Muscle of leg (tissue), 11 donors: ENCODE results near the gene AGAP1. TPM values are rescaled to one million over a fixed set of nuclear protein-coding genes. Genes with fewer than 3 reads are reported as not detected.

Source experiments
- DNase-seq: peaks from one replicate; pipeline ENCODE4 v3.0.0; 2013
- H3K27ac ChIP-seq: one replicate; pipeline ENCODE4 v1.5.1; 2013; ENCODE audit warnings: mild to moderate bottlenecking, low read length, control low read depth
- H3K27me3 ChIP-seq: one replicate; pipeline ENCODE4 v1.6.1; 2013; ENCODE audit warnings: low read length; ENCODE audit not compliant: control insufficient read depth, insufficient read depth
- H3K36me3 ChIP-seq: one replicate; pipeline ENCODE4 v1.6.1; 2013; ENCODE audit warnings: low read length; ENCODE audit not compliant: control insufficient read depth, insufficient read depth
- H3K4me1 ChIP-seq: one replicate; pipeline ENCODE4 v1.6.1; 2013; ENCODE audit warnings: low read length; ENCODE audit not compliant: control insufficient read depth, insufficient read depth
- H3K4me3 ChIP-seq: one replicate; pipeline ENCODE4 v1.5.1; 2013; ENCODE audit warnings: low read length, control low read depth
- H3K9me3 ChIP-seq: replicated peaks from 2 replicates; pipeline ENCODE4 v1.6.1; 2013; ENCODE audit warnings: low read depth, low read length; ENCODE audit not compliant: control insufficient read depth
- WGBS: methylation state at CpG from one replicate; pipeline ENCODE4 v1.1.5; 2013; ENCODE audit warnings: missing lambda C conversion rate; ENCODE audit not compliant: insufficient coverage; 5-methylcytosine and 5-hydroxymethylcytosine counted together
- polyA plus RNA-seq, 8 donors: library from polyadenylated mRNA; unstranded; fragments of 120-200 nt; gene quantifications; one replicate each; pipeline versions ENCODE4 v1.2.1 to v1.2.3, GENCODE V29; 2013; ENCODE audit warnings: inconsistent platforms in 1 of 8, low replicate concordance in 1 of 8; ENCODE audit not compliant: insufficient read length in 8 of 8, insufficient read depth in 1 of 8
- total RNA-seq: library from RNA; stranded (reverse); fragments of 120-200 nt; gene quantifications from one replicate; pipeline ENCODE4 v1.2.4, GENCODE V29; 2013

Gene AGAP1
- total and polyA plus RNA-seq, 9 donors, result 19.1 to 32.0 (median 26.8) TPM

DNA sequence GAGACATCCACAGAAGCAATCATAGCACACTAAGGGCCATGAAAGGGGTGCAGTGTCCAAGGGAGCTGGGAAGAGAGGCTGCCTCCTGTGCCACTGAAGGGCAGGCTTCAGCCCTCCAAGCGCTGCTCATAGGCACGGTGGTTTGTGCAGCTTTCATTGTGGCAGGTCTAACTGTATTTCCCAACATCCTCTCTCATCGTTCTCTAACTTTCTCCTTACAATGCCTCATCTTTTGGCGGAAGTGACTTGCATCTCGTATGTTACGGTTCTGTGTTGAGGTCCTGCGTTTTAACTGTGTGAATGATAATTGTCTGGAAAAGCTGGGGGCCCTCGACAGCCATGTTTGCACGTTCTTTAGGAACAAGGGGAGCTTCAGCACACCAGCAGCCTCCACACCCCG lies 460.4 kb downstream of the AGAP1 start:
- no peak overlapping the region for H3K27ac ChIP-seq
- no peaks in the 10 kb centered on the region for H3K27me3 ChIP-seq
- peaks cover 7% of the 10 kb centered on the region for H3K36me3 ChIP-seq
- peaks cover 2% of the 10 kb centered on the region for H3K4me1 ChIP-seq
- WGBS, result 91% methylated on average over 6 of the region's 10 CpGs
- no peak overlapping the region for H3K4me3 ChIP-seq
- DNase-seq, result no peak
- H3K9me3 ChIP-seq, result no peaks in the 10 kb centered on the region

DNA sequence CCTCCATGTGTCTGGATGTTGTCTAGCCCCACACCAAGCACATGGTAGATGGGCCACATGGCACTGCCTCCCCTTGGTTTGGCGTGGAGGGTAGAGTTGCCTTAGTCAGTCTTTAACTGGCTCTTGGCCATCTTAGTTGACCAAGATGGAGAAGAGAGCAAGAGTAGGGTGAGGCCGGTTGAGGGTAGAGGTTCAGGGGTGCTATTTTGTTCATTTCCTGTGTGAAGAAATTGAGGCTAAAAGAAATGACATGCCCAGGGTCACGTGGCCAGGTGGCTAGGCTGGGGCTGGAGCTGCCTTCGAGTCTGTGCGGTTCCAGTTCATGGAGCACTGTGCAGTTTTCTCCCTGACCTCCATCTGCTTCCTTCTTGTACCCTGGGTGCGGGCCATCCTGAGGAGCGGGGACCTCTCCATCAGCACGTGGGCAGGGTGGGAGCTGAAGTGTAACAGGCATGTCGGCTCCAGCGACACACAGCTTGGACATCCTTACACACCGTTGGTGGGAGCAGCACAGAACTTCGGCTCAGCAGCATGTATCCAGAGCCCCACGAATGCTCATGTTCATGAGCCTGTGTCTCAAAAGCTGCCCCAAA lies 461.1 kb downstream of the AGAP1 start:
- no peak overlapping the region for H3K27ac ChIP-seq
- peaks cover 2% of the 10 kb centered on the region for H3K4me1 ChIP-seq
- DNase-seq, result no peak
- H3K9me3 ChIP-seq, result no peaks in the 10 kb centered on the region
- H3K27me3 ChIP-seq, result no peaks in the 10 kb centered on the region
- 94% methylated on average over 9 of the region's 13 CpGs for WGBS
- peaks cover 7% of the 10 kb centered on the region for H3K36me3 ChIP-seq
- no peak overlapping the region for H3K4me3 ChIP-seq

DNA sequence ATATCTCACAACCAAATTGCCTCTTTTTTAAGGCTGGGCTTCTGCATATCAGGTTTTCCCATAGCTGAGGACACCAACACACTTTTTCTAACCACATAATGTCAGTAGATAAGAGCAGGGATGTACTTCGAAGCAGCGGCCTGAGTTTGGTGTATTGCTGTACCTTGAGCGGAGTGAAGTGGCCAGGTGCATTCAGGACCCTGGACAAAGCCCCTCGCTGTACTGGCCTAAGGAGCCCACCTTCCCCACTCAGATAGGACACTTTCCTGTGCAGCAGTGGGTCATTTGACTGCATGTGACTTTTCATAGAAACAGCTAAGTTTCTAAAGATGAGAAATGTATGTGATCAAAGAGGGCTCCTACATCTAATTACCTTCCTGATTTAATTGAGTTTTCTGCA lies 461.8 kb downstream of the AGAP1 start:
- H3K27ac ChIP-seq, result no peak overlapping the region
- H3K4me3 ChIP-seq, result no peak overlapping the region
- DNase-seq, result no peak
- no CpG with 5 or more reads among the region's 4 CpGs for WGBS
- no peaks in the 10 kb centered on the region for H3K27me3 ChIP-seq
- peaks cover 7% of the 10 kb centered on the region for H3K36me3 ChIP-seq
- H3K4me1 ChIP-seq, result peaks cover 5% of the 10 kb centered on the region
- H3K9me3 ChIP-seq, result no peaks in the 10 kb centered on the region

DNA sequence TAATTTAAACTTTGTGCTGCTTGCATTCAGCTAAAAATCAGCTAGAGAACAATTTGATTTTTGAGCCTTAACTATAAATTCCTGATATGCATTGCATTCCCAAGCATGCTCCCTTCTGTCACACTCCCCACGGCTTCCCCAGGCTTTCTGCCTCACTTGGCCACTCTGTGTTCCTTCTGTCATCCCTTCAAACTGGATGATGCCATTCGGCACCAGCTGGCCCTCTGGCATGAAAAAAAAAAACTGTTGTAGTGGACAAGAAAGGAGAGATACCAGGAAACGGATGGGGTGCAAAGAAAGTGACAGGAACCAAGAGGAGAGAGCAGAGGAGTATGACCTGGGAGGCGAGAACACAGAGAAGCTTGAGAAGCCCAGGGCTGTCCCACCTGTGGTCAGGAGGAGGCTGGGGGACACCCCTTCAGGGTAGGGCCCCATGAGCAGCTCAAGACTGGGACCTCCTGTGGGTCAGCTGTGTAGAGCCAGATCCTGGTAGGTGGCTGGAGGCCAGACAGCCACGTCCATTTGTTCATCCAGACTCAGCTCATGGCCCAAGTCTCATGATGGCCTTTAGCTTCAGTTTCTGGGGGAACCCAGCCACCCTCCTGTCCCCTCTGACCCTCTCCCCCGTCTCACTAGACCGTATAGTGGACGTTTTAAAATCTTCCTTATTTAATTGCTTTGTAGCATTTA lies 462.6 kb downstream of the AGAP1 start:
- Histone ChIP-seq H3K4me1 (peaks cover 5% of the 10 kb centered on the region), H3K27ac (no peak overlapping the region), H3K4me3 (no peak overlapping the region), H3K27me3 (no peaks in the 10 kb centered on the region), H3K36me3 (peaks cover 10% of the 10 kb centered on the region), H3K9me3 (no peaks in the 10 kb centered on the region)
- 88% methylated on average over 7 of the region's 8 CpGs for WGBS
- DNase-seq, result no peak

DNA sequence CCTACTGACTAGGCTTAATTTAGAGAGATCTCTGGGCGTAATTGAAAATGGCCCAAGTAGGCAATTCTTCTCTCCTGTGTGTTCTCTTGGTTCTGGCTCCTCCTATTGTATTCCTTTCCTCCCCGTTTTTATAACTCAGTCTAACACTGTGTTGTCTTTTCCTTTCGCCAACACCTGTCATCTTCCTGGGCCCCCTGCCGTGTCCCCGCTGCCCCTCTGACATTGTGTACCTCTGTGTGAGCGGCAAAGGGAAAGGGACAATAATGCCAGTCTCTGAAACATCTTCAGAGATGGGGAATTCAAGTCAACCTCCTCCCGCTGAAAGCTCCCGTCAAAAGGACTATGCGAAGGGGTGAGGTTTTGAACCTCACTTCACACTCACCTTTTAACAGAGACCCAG lies 463.4 kb downstream of the AGAP1 start:
- H3K9me3 ChIP-seq, result no peaks in the 10 kb centered on the region
- whole genome bisulfite sequencing, result 87% methylated on average over 6 of the region's 9 CpGs
- no peaks in the 10 kb centered on the region for H3K27me3 ChIP-seq
- no peak overlapping the region for H3K4me3 ChIP-seq
- H3K27ac ChIP-seq, result no peak overlapping the region
- DNase-seq, result no peak
- peaks cover 10% of the 10 kb centered on the region for H3K36me3 ChIP-seq
- H3K4me1 ChIP-seq, result peaks cover 5% of the 10 kb centered on the region

DNA sequence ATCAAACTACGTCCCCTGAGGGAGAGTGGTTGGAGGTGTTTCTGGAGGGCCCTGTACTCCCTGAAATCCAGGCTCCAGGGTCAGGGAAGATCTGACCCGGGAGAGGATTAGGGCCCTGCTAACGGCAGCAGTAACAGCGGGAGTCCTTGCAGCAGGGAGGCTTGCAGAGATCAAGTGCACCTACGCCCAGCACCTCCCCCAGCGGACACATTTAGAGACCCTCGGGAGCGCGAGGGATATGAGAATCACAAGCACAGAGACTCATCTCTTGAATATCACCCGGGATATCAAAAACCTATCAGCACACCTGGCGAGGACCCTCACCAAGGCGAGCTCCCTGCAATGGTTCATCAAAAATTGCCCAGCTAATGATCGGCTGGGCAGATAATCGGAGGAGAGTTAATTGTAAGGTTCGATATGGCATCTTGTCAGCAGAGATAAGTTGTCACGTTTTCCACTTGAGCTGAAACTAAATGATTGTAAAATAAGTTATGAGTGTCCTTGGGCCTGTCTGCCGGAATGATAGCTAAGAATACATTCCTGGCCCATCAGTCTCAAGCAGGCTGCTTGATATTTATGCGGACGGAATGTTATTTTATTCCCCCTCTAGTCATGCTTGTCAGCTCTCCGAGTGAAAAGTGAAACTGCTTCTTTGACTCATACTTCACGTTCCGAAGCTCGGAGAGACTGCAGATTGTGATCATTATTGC lies 464.5 kb downstream of the AGAP1 start:
- no peak for DNase-seq
- WGBS, result 72% methylated on average over 18 of the region's 23 CpGs
- Histone ChIP-seq H3K9me3 (no peaks in the 10 kb centered on the region), H3K4me3 (no peak overlapping the region), H3K4me1 (peaks cover 5% of the 10 kb centered on the region), H3K27ac (no peak overlapping the region), H3K27me3 (no peaks in the 10 kb centered on the region), H3K36me3 (peaks cover 10% of the 10 kb centered on the region)

DNA sequence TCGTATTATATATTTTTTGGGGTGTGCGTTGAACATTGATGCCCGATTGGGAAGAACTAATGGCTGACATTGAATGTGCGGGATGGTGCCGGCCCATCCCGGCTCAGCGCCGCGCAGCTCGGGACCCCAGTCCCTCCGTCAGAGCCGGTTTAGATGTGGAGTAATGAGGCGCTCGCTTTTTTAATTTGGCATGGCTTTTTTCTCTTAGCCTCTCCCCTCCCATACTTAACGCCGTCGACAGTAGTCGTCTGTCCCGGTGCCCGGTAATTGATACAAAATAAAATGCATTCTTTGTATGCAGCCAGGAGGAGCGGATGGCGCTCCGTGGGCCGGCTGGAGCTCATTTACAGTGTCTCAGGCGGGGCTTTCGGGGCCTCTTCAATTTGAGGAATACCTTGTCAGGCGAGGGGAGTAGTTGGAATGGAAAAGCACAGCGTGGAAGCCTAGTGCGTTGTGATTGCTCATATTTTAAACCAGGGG lies 465.1 kb downstream of the AGAP1 start:
- Histone ChIP-seq H3K36me3 (peaks cover 10% of the 10 kb centered on the region), H3K4me3 (no peak overlapping the region), H3K27me3 (no peaks in the 10 kb centered on the region), H3K27ac (no peak overlapping the region), H3K4me1 (peaks cover 5% of the 10 kb centered on the region), H3K9me3 (no peaks in the 10 kb centered on the region)
- DNase-seq, result no peak
- 92% methylated on average over 15 of the region's 29 CpGs for WGBS

DNA sequence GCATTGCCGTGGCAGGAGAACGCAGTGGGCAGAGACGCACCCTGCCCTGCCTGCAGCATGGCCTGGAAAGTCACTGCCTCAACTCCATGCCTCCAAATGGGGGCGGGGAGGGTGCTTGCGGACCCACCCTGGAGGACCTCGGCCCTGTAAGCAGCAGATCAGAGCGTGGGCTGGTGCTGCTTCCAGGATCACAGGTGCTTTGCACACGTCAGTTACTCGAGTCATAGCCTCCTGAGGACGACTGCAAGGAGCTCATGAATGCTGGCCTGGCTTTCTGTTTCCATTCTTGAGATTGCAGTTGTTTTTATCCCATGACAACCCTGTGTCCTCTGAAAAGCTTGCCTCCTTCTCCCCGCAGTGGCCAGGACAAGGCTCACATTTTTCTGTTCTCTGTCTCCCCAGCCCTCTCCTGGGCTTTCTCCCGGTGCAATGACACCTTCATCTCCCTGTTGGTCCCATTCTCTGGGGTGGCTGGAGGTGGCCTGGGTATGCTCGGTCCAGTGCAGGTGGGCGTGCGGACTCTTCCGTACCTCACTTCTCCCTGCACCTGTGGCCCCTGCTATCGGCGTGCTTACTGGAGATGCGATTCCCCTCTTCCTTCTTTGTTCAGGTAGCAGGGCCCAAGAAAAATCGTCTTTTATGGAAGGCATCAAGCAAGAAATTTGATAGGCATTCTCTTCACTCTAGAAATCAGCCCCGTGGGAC lies 466.3 kb downstream of the AGAP1 start:
- H3K4me1 ChIP-seq, result peaks cover 5% of the 10 kb centered on the region
- no peaks in the 10 kb centered on the region for H3K27me3 ChIP-seq
- no peaks in the 10 kb centered on the region for H3K9me3 ChIP-seq
- H3K36me3 ChIP-seq, result peaks cover 10% of the 10 kb centered on the region
- no peak overlapping the region for H3K27ac ChIP-seq
- 85% methylated on average over 20 of the region's 21 CpGs for WGBS
- DNase-seq, result peak; percentile 19
- H3K4me3 ChIP-seq, result no peak overlapping the region

DNA sequence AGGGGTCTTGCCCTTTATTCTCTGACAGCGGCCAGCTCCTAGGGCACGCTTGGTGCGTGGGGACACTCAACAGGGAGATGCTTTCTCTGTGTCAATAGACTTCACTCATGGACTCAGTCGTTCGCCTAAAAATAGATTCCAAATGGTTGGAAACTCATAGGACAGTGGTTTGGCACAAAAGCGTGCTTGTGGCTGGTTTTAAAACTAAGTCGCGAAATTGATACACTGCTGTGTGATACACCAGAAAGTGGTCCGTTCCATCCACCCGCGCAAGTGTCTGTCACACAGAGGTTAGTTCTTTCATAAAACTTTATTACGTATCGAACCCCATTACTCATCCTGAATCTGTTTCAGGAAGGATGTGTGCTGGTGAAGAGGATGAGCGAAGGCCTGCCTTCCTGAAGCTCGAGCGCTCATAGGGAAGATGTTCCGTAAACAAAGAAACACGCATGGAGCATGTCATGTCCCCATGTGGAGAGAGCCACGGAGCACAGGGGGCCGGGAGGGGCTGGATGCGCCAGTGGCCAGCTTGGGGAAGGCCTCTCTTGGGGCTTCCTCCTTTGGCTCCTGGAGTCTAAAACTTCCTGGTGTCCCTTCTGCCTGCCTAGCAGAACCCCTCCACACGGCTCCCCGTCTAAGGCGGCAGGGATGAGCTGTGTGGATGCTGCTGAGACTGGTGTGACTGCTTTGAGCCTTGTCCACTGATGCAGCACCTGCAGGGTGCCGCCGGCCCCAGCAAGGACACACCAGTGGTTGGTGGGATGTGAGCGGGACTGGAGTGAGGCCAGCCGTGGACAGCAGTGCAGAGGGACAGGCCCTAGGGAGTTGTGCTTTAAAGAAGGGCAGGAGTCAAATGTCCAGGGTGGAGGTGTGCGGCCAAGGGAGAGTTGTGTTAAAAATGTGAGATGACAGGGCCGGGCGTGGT lies 467.1 kb downstream of the AGAP1 start:
- Histone ChIP-seq H3K4me3 (no peak overlapping the region), H3K27me3 (no peaks in the 10 kb centered on the region), H3K9me3 (no peaks in the 10 kb centered on the region), H3K4me1 (peaks cover 5% of the 10 kb centered on the region), H3K27ac (no peak overlapping the region), H3K36me3 (peaks cover 8% of the 10 kb centered on the region)
- DNase-seq, result no peak
- WGBS, result 93% methylated on average over 20 of the region's 31 CpGs
